NCI-H446 (cell line): ENCODE data around the gene TSPAN5.

Experiments
- DNase-seq, 2 experiments: peaks; one replicate each; lab custom pipeline; 2025; lab: John Stamatoyannopoulos, UW

Gene TSPAN5

DNA sequence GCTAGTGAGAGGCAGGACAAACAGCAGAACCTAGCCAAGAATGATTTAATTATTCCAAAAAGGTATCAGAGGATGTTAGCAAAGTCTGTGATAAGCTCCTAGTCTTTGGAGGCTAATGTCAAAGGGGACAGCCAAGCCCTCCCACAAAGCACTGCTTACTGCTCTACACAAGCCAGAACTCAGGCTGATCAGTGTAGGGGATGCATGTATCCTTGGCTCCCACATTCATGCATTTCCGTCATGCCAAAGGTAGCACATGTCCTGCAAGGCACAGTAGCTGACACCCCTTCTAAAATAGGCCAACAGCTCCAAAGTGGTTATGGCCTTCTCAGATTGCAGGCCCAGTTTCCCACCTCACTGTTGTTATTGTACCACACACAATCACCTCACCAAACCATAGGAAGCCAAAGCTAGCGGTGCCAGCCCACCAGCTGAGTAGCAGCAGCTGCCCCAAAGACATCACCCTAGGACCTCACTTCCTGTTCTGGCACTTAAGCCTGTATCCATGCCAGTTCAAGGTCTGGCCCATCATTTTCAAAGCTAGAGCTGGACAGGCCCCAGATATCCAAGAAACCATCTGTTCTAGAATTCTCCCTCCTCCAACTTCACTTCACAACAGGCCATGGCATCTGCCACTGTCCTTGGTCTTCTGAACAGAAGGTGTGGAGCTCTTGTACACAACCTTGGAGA is 40.9 kb downstream of the TSPAN5 start:
- peak; percentile 90 to 96 for DNase-seq

DNA sequence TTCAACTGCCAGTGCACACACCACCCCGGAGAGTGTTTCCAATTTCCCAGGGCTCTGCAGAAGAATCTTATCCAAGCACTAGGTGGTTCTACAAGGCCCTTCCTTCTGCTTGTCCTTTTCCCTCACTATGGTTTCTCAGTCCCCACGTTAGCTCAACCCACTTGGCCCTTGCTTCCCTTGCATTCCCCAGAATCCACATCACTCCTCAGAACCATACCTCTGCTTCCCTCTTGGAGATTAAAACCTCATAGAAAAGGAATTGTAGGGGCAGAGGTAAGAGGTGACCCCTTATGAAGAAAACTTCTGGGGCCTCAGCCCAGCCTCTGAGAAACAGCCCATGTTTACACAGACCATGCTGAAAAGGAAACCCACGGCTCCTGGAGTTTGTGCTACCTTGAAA is 42.4 kb downstream of the TSPAN5 start:
- DNase-seq: no peak

DNA sequence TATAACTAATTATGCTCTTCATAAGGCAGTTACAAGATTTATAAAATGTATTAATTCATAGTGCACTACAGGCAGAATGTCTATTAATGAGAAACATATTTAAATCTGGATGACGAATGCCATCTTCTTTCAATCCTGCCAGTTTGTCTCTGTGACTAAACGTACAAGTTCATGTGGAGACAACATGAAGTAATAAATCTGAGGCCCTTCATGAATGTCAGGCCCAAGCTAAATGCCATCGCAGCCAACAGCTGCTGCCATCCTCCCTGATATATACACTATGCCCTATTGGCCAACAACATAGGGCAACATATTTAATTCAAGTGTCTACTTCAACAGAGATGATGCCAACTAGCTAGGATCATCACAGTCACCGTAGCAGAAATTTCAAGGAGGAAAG is 43.7 kb downstream of the TSPAN5 start:
- peak in 1 of 2 experiments; percentile 51 for DNase-seq

DNA sequence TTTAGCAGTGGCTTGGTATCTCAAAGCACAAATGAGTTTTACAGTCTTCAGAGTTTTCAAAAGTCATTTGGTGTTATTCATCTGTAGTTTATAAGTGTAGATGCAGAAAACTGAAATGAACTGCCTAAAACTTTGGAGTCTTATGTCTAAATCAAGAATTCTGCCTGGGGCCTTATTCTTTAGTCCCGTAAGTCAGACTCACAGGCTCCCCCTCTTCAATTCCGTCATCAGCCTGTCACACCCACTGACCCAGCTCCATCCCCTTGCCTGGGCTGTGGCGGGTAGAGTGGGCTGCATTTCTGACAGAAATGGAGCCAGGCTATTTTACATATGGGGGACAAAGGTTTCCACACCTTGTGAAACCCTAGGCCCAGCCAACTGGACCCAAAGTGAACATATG is 44.3 kb downstream of the TSPAN5 start:
- no peak for DNase-seq

DNA sequence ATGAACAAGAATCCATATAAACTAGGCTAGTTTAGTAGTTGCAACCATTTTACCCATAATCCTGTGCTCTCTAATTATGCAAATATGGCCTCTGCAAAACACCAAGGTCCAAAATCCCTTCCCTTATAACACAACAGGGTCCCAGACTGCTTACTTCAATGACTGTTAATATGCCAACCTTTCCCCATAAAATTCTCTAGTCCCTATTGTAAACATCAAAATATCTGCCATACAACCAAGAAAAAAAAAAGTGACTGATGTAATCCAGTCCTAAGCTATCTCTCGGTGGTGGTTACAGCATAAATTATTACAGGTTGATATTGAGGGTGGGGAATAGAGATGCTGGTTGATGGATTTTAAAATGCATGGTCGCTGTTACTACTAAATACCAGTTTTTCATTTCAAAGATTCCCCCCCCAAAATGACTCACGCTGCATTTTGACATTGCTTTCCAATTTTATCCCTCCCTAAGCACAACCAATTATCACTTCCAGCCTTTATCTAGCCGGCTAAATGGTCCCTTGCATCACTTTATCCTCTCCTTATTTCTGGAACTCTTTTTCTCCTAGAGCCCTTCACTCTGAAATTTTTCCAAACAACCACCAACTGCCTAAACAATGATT is 44.8 kb downstream of the TSPAN5 start:
- DNase-seq: no peak

DNA sequence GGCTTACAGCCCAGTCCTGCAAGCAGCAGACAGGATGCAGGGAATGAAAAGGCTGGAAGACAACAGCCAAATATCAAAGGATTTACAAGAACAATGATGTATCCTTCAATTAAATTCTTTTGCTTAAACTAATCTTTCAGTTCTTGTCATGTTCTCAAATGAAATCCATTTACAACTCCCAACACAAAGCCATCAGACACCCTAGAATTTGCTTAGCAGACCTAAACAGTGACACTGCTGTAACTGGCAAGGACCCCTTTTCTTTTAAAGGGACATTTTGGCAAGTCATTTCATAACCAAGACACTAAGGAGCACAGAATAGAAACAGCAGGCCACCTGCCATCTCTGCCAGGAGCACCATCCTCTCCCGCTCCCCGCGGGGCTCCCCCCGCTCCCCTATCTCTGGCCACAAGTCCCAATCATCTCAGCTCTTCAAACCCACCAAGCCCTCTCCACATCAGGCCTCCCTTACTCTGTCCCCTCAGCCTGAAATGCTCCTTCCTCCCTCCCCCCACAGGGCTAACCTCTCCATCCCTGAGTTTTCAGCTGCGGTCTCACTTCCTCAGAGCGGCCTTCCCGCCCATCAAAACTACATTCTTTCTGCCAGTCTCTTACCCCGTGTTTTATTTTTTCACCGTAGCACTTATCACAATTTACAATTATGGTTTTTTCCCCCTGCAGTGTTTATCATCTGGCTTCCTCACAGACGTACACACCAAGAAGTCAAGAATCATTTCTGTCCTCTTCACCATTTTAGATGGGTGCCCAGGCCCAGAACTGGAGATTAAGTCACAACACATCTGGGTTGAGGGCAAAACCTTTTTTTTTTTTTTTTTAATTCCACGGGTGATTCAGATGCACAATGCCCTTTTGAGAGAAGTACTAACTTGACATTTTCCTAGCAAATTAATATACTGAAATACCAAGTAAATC is 45.8 kb downstream of the TSPAN5 start:
- DNase-seq: no peak

DNA sequence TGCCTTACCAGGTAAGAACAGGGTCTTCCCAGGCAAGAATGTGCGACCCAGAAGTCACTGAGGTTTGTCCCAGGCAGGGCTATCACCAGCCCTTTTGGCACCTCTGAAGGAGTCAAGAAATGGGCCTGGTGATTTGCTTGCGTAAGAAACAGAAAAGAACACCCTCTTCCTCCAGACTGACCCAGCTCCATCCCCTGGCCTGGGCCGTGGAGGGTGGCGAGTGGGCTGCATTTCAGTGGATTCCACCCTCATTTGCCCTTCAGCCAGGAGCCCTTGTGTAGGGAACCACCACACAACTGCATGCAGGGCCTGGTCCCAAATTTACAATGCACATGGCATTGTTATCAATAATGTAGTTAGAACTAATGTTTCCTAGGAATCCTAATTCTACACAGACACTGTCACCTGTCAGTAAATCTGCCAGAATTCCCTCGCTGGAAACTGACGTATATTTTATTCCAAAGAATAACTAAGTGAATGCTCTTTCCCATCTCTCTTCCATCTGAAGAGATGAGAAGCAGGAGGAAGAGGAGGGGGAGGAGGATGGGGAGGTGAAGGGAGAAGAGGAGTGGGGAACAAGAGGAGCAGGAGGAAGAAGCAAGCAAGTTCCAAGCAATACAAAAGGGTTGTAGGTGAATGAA is 46.6 kb downstream of the TSPAN5 start:
- DNase-seq: no peak

DNA sequence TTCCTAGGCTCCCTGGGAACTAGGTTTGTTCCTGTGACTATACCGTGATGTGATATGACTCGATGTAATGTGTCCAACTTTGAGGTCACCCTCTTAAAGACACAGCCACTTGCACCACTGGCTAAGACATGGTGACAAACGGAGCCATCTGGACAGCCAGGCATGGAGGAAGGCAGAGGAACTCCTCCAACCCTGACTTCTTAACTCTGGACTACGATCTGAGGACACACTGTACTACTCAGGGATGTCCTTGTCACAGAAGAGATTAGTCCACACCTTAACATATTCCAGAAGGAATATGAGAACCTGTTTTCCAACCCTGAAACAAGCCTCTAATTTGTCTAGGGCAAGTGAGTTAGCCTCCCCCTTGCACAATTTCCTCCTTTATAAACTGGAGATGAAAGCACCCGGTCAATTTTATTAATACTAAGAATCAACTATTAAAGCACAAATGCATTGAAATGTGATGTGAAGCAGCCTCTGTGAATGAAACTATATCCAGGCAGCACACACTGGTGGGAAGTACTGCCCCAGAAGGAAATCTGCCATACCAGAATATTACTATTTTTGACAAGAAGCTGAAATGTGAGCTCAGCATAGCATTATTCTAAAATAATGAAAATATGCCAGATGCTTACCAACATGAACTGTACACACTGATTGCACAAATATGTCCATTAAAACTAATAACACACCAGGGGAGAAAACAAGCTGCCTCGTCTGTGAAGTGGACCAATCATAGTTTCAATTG is 47.3 kb downstream of the TSPAN5 start:
- DNase-seq: no peak

DNA sequence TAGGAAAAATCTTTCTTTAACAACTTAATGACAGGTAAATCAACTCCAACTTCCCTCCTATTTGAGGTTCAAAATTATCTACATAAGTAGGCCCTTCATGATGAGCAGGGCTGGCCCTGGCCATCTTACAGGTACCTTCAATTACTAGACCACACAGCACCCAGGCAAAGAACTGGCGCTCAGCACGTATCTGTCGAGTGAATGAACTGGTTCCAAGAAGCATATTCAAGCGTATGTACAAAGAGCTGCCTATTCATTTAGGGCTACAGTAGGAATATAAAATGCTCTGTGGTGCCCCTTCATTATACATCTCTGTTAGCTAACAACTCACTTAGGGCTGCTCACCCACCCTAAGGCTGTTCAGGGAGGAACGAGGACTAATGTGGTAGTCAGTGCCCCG is 48.0 kb downstream of the TSPAN5 start:
- no peak for DNase-seq

DNA sequence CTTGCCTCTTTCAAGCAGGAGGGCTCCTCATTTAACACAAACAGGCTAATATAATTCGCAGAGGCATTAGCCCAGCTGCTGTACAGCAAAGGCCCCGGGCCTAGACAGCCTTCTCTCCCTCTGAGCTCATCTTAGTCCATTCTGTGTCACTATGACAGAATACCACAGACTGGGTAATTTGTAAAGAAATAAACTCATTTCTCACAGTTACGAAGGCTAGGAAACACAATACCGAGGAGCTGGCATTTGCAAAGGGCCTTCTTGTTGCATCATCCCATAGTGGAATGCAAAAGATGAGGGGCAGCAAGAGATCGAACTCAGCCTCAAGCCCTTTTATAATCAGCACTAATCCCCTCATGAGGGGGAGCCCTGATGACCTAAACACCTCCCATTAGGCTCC is 48.5 kb downstream of the TSPAN5 start:
- no peak for DNase-seq

DNA sequence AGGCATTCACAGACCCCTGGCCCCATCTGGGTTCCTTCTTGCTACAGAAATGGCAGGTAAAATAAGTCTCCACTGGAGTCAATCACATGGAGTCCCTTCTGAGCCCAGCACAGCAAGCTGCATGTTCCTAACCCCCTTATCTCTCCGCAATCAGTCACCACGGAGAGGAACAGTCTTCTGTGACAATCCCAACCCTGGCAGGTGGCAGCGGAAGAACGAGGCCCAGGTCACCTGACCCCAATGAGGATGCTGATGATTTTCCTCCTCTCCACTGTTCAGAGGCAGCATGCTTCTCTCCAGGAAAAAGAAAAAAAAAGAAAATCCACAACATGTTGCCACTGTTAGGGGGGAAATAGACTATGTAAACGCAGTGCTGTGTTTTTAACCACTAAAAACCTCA is 50.1 kb downstream of the TSPAN5 start:
- no peak for DNase-seq

DNA sequence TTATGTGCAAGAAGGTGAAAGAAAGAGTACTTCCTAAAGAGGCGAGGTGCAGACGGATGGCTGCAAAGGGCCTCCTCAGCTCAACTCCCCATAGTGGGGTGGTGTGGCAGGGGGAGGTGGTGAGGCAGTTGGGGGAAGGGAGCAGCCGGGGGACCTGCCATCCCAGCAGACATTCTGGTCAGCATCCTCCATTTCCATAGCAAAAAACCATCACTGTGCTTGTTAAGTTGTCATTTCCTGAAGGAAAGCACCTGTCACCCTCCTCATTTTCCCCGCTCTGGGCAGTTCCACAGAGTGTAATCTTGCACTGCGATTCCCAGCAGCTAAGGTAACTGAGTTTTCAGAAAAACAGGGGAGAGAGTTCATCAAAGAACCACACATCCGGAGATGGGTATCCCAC is 51.5 kb downstream of the TSPAN5 start:
- DNase-seq: no peak

DNA sequence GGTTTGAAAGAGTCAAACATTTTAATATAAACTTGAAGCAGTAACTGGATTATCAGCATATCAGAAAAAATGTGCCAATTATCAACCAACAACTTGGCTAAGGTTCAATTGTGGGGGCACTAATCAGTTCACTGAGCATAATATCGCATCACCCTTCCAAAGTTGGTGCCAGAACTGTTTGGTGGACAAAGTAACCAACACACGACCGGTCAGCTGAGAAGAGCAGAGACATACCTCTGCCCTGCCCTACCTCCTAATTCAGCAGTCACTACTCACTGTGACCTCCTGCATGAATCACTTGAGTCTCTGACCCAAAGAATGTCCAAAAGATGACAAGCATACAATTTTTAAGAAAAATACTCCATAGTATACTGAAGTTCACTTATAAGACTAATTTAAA is 53.2 kb downstream of the TSPAN5 start:
- DNase-seq: no peak

DNA sequence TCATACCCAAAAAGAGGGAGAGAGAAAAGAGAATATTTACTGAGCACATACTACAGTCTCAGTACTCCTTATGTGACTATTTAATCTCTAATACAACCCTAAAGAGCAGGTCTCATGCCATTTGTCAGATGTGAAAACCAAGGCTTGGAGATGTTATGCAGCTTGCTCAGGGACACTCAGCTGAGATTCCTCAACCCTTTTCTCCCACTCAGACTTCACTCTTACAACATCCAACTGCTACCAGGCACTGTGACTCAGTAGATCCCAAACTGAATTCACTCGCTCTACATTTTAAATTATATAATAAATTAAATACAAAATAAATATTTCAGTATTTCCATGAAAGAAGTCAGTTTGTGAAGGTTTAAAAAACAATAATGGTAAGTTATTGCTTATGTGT is 53.7 kb downstream of the TSPAN5 start:
- no peak for DNase-seq

DNA sequence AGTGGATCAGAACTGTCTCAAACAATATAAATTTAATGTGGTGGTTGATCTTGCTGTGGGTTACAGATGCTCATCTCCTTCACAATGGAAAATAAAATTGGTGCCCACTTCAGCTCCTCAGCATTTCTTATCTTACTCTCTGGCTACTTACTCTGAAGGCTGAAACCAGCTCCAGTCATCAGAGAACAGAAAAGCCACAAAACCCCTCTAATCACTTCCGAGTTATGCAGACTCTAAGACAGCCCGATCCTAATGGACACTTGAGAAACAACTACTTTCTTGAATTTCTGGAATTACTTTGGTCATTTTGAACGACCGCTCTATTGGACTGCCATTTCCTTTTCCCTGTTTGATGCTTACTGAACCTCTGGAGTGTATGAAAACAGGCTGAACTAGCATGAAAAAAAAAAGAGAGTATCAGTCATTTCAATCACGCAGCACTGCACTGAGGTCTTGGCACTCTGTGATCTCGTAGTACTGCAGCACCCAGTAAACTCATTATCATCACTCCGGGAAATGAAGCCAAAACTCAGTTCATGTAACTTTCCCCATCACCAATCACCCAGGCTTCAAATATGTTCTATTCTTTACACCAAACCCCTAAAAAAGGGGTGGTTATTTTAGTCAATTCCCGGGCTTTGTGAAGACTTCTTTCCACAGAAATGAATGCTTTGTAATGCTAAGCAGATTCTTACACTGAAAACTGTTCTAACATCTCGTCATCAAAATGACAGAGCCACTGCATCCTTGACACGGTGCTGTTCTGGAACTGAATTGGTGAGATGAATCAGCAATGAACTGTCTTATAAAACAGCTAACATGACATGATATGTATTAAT is 54.5 kb downstream of the TSPAN5 start:
- DNase-seq: no peak

DNA sequence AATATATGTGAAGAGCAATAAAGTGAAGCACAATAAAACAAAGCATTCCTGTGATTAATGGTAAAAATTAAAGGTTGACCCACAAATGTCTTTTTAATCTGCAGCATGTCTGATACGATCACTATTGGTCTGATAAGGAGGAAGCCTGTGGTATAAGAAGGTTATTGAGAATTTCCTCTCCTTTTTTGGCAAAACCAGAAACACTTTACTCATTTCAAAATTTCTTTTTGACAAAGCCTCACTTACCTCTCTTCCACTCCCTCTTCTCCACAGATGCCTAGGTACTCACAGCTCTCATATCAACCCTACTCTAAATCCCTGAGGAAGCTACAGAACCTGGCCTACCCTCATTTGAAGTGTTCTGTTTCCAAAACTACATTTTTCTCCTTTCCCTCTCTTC is 56.1 kb downstream of the TSPAN5 start:
- no peak for DNase-seq

DNA sequence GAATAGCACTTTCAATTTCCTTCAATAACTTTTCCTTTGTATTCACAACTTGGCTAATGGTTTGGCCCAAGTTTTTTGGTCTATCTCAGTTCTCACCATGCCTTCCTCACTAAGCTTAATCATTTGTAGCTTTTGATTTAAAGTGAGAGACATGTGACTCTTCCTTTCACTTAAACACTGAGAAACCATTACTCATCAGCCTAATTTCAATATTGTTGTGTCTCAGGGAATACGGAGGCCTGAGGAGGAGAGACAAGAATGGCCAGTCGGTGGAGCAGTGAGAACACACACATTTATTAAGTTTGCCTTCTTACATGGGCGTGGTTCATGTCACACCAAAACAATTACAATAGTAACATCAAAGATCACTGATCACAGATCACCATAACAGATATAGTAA is 56.7 kb downstream of the TSPAN5 start:
- DNase-seq: no peak

DNA sequence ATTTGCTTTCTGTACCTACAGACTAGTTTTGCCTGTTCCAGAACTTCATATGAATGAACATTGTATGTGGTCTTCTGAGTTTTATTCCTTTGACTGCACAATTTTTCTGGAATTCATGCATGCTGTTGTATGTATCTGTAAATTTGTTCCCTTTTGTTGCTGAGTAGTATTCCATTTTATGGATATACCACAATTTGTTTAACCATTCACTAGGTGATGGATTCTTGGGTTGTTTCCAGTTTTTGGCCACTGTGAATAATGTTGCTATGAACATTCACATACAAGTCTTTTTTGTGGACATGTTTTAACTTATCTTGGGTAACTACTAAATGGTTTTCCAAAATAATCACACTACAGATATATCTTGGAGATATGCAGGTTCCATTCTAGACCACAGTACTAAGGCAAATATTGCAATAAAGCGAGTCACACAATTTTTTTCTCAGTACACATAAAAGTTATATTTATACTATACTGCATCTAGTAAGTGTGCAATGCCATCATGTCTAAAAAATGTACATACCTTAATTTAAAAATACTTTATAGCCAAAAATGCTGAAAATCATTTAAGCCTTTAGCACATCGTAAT is 58.7 kb downstream of the TSPAN5 start:
- DNase-seq: no peak

DNA sequence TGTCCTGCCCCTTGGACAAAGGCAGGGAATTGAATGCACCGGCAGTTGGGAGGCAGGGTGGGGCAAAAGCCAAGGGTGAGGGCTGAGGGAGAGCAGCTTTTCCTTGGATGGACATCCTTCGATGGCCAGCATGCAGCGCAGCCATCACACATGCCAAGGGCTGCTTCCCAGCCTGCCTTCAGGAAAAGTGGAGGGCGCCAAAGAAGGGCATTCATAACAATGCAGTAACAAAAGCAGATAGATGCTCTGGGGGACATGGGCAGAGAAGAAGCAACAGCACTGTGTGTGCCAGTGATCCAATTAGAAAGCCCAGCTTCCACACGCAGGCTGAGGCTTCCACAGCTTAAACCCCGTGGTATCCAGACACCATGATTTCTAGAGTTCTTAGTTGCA is 71.5 kb downstream of the TSPAN5 start:
- DNase-seq: peak in 1 of 2 experiments; percentile 35

DNA sequence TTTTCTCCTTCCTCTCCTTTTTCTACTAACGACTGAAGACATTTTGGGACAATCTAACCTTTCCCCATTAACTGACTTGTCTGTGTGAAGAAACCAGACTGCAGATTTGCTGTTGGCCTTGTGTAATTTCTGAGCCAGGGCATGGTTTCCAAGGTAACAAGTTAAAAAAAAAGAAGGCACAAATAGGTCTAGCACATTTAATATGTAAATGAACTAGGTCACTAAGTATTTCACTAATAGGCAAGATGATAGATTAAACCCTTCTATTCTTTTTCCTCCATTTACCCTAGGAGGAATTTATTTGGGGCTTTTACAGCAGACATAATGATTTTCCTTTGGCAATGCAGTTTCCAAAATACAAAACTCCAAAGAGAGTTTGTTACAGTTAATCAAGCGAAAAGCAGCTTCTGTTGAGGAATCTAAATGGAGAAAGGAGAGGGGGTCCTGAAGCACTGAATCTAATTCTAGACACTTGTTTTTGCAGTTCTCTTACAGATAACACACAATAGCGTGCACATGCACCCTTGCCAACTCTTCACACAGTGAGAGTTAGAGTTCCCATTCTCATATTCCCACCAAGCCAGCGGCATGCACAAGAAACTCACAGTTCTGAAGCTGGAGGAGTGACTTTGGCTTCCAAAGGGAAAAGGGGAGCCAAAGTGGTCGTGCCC is 72.0 kb downstream of the TSPAN5 start:
- DNase-seq: peak in 1 of 2 experiments; percentile 35
